T-helper 9 cell (primary cell): ENCODE measurements around the gene FAM81B.

Experiments
- DNase-seq: peaks from one replicate; pipeline ENCODE4 v3.0.0-alpha.2; 2020

The FAM81B gene

DNA sequence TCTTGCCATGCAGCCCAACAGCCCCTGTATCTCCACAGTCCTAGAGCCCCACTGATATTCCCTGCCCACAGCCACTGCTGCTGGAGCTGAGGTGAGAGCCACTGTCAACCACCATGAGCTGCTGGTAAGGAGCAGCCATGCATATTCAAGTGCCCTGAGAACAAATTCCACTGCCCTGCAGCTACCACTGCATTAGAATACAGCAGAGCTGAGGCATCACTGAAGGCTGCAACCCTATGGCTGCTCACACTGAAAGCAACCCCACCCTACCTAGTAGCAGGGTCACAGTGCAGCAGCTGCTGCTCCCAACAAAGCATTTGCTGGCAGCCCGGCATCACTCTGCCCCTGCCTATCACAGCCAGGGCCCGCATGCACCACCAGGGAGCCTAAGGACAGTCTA is 95.0 kb downstream of the FAM81B start:
- DNase-seq, result no peak

DNA sequence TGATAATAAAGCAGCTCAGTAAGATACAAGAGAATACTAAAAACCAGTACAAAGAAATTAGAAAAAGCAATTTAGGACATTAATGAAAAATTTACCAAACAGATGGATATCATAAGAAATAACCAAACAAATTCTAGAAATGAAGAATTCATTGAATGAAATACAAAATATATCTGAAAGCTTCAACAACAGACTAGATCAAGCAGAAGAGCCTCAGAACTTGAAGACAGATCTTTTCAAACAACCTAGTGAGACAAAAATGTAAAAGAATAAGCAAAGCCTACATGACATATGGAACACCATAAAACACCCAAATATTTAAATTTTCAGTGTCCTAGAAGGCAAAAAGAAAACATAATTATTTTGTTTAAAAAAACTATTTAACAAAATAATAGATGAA is 96.7 kb downstream of the FAM81B start:
- no peak for DNase-seq
